CD4-positive, alpha-beta T cell treated with Interleukin-4 for 1 hour (primary cell): ENCODE results near the gene AGAP1.

Source experiments
- DNase-seq, 2 donors: peaks; one replicate each; pipeline ENCODE4 v3.0.0-alpha.2; 2020 to 2022

The AGAP1 gene

DNA sequence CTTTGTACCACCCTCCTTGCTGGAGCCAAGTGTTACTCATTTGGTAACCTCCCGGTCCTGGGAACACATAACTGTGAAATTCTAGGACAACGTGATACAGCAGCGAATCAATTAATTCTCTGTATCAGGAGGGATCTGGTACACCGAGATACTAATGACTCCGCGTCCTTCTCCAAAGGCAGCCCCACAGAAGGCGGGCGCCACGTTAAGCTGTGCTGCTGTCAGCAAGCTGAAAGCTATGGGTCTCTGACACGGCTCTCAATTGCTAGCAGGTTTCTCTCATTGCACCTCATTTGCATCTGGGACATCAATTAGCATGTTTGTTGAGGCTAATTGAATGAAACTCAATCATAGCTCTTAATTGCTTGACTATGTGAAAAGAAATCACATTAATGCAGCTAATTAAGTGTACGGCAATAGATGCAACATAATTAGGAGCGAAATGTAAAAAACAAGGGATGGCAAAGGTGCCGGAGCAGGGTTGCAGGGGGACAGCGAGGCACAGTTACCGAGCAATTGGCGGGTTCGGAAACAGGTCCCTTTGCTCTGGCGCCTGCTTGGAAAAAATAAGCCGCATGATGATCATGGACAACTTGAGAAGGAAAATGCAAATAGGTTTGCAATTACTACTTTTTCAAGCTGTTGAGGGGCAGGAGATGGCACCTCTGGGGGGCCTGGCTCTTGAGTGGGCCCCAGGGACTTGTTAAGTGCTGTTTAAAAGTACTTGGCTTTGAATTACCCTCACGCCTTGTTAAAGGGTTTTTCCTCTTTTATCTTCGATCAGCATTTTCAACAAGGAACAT lies 410.1 kb downstream of the AGAP1 start:
- DNase-seq: no peak

DNA sequence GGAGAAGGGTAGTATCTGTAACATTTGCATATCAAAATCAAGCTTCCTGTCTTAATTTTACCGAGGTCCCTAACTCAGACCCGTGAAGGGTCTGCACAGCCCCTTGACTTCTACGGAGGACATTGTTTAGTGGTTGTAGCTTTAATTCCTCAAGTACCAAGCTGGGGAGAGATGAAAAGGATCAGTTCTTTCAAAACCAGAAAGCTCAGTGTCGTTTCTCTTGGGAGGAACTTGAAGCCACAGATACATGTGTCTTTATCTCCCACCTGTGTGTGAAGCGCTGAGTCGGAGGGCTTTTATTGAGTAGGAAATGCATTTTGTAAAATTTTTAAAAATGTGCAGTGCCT lies 410.7 kb downstream of the AGAP1 start:
- DNase-seq: no peak

- DNase-seq: no peak
These were observed 415.0 kb downstream of the AGAP1 start for GRCh38 chr2:235908826-235909225.

DNA sequence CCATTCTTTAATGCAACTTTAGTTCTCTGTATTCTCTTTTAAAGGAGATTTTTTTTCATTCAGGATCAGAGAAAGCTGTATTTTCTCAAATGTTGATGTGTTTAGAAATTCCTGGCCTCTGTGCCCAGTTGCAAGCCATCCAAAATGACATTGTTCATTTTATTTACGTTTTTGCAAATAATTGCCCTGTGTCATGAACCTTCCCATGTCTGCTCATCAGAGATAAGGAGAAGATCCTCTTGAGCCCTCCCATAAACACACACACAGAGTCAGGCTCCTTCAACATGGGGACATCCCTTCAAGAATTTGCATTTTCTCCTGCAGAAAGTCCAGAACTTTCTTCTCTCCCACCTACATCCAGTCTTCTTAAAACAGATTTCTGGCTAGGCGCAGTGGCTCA lies 415.5 kb downstream of the AGAP1 start:
- DNase-seq: no peak

DNA sequence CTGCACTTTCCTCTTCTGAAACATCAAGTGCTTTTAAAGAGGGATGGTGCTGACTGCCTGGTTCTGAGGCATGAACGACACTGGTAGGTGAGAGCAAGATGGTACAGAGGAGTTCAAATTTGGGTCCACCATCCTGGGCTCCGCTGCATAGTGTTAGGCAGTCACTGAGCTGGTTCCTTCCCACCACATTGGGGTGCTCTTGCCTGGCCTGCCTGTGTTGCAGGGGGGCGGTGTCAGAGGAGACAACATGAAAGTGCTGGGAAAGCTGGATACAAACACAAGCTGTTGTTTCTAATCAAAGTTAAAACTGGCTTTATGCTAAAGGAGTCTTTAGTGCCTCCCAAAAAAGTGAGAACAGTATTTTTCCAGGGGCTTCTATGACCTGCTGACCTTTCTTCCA lies 416.2 kb downstream of the AGAP1 start:
- no peak for DNase-seq

- no peak for DNase-seq
These were observed 417.3 kb downstream of the AGAP1 start for GRCh38 chr2:235911125-235911524.

GRCh38 chr2:235911633-235912233 lies 417.9 kb downstream of the AGAP1 start:
- no peak for DNase-seq

GRCh38 chr2:235914756-235915155 lies 420.9 kb downstream of the AGAP1 start:
- DNase-seq: no peak

GRCh38 chr2:235917506-235917905 lies 423.7 kb downstream of the AGAP1 start:
- DNase-seq: no peak

DNA sequence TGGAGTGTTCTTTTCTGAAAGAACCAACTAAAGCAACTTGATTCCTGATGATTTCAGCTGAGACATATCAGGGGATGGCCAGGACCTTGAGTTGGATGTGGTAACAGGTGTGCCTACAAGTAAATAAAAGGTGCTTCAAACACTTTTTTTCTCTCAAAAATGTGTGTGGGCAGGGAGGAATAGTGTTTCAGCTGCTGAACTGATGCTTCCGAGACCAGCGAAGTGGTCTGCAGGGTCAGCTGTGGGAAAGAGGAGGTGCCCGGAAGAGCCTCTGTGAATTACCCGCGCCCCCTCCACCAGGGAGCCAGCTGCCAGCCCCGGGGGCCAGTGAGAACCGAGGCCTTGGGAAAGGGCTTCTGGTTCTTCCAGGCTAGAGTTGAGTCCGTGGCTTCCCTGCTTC lies 425.0 kb downstream of the AGAP1 start:
- no peak for DNase-seq

- no peak for DNase-seq
These were observed 426.5 kb downstream of the AGAP1 start for GRCh38 chr2:235920216-235920865.

GRCh38 chr2:235921508-235922191 lies 427.8 kb downstream of the AGAP1 start:
- no peak for DNase-seq

- DNase-seq: no peak
These were observed 429.0 kb downstream of the AGAP1 start for GRCh38 chr2:235922839-235923238.

DNA sequence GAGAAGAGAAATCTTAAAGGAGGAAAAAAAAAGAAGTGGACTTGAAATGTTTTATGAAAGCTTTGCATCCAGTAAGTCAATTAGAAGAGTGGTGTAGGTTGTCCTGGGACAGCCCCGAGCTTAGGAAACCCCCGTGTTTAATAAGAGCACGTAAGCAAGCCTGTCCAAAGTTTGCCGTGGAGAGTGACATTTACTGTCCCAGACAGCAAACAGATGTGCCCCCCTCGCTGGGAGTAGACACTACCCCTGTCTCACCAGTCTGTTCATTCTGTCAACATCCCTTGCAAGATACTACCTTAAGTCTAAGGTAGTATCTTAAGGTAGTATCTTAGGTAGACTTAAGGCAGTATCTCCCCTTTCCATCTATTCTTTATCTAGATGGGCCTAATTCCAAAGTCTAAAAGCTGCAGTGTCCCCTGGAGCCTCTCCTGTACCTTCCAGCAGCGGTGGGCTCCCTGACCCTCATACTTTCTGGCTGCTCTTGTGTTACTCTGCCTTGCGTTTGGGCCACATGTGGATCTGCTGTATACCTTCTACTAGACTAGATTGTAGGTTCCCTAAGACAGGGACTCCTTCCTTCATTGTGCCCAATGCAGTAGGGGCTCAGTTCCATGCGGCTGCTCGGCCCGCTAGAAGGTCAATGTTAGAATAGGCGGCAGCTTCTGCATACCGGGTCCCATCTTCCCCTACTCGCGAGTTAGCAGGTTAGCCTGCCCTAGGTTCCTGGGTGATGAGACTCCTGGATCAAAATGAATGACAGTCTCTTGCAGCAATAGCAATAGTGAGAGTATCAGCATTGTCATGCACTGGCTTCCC lies 430.2 kb downstream of the AGAP1 start:
- no peak for DNase-seq

- DNase-seq: no peak
These were observed 430.8 kb downstream of the AGAP1 start for GRCh38 chr2:235924675-235925063.

GRCh38 chr2:235925250-235925919 lies 431.5 kb downstream of the AGAP1 start:
- DNase-seq: no peak

GRCh38 chr2:235926229-235926628 lies 432.4 kb downstream of the AGAP1 start:
- no peak for DNase-seq

- no peak for DNase-seq
These were observed 435.0 kb downstream of the AGAP1 start for GRCh38 chr2:235928751-235929370.

DNA sequence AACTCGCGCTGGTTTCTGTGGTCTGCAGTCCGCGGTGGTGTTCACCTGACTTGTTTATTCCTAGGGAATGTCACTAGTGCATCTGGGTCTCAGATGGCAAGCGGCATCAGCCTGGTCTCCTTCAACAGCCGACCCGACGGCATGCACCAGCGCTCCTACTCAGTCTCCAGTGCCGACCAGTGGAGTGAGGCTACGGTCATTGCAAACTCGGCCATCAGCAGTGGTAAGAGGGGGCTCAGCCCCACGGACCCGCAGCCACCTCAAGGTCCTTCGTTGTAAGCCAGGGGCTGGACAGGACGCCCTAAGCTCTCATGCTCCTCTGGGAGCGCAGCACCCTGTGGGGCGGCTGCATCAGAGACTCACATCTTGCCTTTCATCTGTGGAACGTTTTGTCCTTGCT lies 436.9 kb downstream of the AGAP1 start:
- no peak for DNase-seq

DNA sequence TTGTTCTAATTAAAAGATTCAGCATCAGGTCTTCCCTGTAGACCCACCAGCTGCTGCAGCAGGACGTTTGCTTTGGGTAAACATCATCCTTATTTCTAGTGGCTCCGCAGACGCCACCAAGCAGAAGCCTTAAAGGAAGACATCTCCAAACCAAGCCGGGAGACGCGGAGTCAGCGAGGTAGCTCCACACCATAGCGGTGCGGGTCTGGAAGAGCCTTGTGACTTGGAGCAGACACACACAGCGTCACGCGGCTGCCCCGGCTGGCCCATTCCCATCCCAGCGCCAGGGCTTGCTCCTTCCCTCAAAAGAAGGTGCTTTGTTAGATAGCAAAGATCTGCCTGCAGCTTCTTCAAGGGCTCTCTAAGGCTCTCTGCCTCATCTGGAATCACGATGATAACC lies 437.8 kb downstream of the AGAP1 start:
- DNase-seq: no peak

DNA sequence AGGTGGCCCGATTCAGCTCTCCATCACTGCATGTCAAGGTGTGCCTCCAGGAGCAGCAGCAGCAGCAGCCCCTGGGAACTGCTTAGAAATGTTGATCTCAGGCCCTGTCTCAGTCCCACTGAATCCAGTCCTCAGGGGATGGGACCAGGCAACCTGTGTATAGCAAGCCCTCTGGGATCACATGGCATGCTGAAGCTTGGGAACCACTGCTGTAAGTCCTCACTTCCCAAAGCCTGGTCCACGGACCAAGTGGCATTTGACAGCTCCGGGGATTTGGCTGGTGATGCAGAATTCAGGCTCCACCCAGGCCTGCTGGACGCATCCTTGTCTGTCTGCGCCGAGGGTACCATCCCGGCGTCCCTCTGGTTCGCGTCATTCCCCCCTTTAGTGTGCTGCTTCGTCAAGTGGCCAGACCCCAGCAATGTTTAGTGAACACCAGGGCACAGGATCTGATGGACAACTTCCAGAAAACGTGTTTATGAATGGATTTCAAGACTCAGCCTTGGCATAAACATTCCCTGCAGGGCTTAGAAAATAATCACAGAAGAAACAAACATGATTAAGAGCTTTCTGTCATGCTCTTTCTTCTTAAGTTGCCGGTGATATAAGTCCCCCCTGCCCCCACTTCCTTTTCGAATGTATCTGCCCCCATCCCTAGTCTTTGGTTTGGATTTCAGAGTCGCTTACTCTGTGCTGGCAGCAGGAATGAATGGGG lies 440.4 kb downstream of the AGAP1 start:
- DNase-seq: no peak
